Esophagus muscularis mucosa (tissue), 3 donors: ENCODE measurements around the gene CEL.
"Not testable (repeated sequence)": the region's sequence is repeated elsewhere in the genome, so short reads cannot be mapped to it uniquely, and the experiment has no call there.

Experiments
- POLR2AphosphoS5 ChIP-seq, 2 donors: sonication (generic); formaldehyde crosslinking; IDR thresholded peaks; one replicate each; pipeline ENCODE4 v1.6.1; 2017; ENCODE audit warnings: antibody characterized with exemption in 2 of 2
- TF ChIP-seq, protein P1 (sequence below), 3 experiments: fragments of 200-600 bp in 2 of 3; fragments of 450-650 bp in 1 of 3; sonication (generic) in 2 of 3; IDR thresholded peaks; one replicate each; pipeline ENCODE4 v1.5.1; 2017 to 2019; ENCODE audit warnings: antibody characterized with exemption in 3 of 3, mild to moderate bottlenecking in 2 of 3, moderate library complexity in 1 of 3

DNA sequence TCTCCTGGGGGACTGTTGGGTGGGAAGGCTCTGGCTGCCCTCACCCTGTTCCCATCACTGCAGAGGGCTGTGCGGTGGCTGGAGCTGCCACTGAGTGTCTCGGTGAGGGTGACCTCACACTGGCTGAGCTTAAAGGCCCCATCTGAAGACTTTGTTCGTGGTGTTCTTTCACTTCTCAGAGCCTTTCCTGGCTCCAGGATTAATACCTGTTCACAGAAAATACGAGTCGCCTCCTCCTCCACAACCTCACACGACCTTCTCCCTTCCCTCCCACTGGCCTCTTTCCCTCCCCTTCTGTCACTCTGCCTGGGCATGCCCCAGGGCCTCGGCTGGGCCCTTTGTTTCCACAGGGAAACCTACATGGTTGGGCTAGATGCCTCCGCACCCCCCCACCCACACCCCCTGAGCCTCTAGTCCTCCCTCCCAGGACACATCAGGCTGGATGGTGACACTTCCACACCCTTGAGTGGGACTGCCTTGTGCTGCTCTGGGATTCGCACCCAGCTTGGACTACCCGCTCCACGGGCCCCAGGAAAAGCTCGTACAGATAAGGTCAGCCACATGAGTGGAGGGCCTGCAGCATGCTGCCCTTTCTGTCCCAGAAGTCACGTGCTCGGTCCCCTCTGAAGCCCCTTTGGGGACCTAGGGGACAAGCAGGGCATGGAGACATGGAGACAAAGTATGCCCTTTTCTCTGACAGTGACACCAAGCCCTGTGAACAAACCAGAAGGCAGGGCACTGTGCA is 590 bp upstream of the CEL start:
- TF ChIP-seq, protein P1, sequence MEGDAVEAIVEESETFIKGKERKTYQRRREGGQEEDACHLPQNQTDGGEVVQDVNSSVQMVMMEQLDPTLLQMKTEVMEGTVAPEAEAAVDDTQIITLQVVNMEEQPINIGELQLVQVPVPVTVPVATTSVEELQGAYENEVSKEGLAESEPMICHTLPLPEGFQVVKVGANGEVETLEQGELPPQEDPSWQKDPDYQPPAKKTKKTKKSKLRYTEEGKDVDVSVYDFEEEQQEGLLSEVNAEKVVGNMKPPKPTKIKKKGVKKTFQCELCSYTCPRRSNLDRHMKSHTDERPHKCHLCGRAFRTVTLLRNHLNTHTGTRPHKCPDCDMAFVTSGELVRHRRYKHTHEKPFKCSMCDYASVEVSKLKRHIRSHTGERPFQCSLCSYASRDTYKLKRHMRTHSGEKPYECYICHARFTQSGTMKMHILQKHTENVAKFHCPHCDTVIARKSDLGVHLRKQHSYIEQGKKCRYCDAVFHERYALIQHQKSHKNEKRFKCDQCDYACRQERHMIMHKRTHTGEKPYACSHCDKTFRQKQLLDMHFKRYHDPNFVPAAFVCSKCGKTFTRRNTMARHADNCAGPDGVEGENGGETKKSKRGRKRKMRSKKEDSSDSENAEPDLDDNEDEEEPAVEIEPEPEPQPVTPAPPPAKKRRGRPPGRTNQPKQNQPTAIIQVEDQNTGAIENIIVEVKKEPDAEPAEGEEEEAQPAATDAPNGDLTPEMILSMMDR (IDR thresholded peaks at IDR 0.05), result not testable (repeated sequence)
- not testable (repeated sequence) for TF ChIP-seq POLR2AphosphoS5 (IDR thresholded peaks at IDR 0.05)
